HG02970 (cell line): Measurements from ENCODE around the gene IGF1R.

Source experiments
- ATAC-seq: cut with Tn5 transposase; IDR thresholded peaks from one replicate; pipeline ENCODE4 v1.9.1; 2021; ENCODE audit warnings: mild to moderate bottlenecking, moderate library complexity, moderate number of reproducible peaks; ENCODE audit not compliant: unreplicated experiment, low FRiP score

Gene IGF1R

GRCh38 chr15:98787936-98788757 lies 139.8 kb downstream of the IGF1R start:
- ATAC-seq, result no peak

GRCh38 chr15:98789020-98789419 lies 140.7 kb downstream of the IGF1R start:
- no peak for ATAC-seq

- no peak for ATAC-seq
These were observed 141.9 kb downstream of the IGF1R start for GRCh38 chr15:98790270-98790669.

GRCh38 chr15:98791046-98791701 lies 142.8 kb downstream of the IGF1R start:
- no peak for ATAC-seq

- ATAC-seq, result no peak
These were observed 143.8 kb downstream of the IGF1R start for GRCh38 chr15:98792117-98792516.

GRCh38 chr15:98794211-98794610 lies 145.9 kb downstream of the IGF1R start:
- no peak for ATAC-seq

GRCh38 chr15:98794748-98795147 lies 146.4 kb downstream of the IGF1R start:
- no peak for ATAC-seq

- ATAC-seq, result no peak
These were observed 147.6 kb downstream of the IGF1R start for GRCh38 chr15:98795980-98796379.

GRCh38 chr15:98796685-98797357 lies 148.5 kb downstream of the IGF1R start:
- ATAC-seq, result no peak

GRCh38 chr15:98798375-98798893 lies 150.1 kb downstream of the IGF1R start:
- no peak for ATAC-seq

GRCh38 chr15:98799461-98800390 lies 151.4 kb downstream of the IGF1R start:
- ATAC-seq, result no peak

GRCh38 chr15:98800437-98801233 lies 152.3 kb downstream of the IGF1R start:
- ATAC-seq, result no peak

- ATAC-seq, result no peak
These were observed 152.9 kb downstream of the IGF1R start for GRCh38 chr15:98801234-98801561.

- no peak for ATAC-seq
These were observed 153.8 kb downstream of the IGF1R start for GRCh38 chr15:98802187-98802586.

- ATAC-seq, result no peak
These were observed 155.1 kb downstream of the IGF1R start for GRCh38 chr15:98803228-98804056.

- ATAC-seq, result no peak
These were observed 155.7 kb downstream of the IGF1R start for GRCh38 chr15:98804057-98804380.

GRCh38 chr15:98805434-98806274 lies 157.3 kb downstream of the IGF1R start:
- no peak for ATAC-seq
